GM21423 (cell line): Measurements from ENCODE around the gene CHST6.
A peak's percentile ranks its signal among the peaks of the same experiment; 100 is the strongest.
"Not testable (repeated sequence)": the region's sequence is repeated elsewhere in the genome, so short reads cannot be mapped to it uniquely, and the experiment has no call there.

Experiments used
- ATAC-seq: cut with Tn5 transposase; IDR thresholded peaks from one replicate; pipeline ENCODE4 v1.9.1; 2021; ENCODE audit warnings: mild to moderate bottlenecking, moderate library complexity; ENCODE audit not compliant: unreplicated experiment

CHST6 gene

GRCh38 chr16:75503801-75504200 is 8.6 kb upstream of the CHST6 start:
- ATAC-seq = no peak

DNA sequence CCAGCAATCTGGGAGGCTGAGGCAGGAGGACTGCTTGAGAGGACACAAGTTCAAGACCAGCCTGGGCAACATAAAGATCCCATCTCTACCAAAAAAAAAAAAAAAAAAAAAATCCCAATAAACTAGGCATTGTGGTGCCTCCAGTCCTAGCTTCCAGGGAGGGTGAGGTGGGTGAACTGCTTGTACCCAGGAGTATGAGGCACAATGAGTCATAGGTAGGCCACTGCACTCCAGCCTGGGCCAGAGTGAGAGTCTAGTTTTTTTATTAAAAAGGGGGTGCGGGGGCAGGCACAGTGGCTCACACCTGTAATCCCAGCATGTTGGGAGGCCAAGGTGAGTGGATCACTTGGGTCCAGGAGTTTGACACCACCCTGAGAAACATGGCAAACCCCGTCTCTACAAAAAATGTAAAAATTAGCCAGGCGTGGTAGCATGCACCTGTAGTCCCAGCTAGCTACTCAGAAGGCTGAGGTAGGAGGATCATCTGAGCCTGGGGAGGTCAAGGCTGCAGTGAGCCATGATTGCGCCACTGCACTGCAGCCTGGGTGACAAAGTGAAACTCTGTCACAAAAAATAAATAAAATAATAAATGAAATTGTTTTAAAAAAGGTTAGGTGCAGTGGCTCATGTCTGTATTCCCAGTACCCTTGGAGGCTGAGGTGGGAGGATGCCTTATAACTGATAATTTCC is 7.8 kb upstream of the CHST6 start:
- ATAC-seq = no peak

DNA sequence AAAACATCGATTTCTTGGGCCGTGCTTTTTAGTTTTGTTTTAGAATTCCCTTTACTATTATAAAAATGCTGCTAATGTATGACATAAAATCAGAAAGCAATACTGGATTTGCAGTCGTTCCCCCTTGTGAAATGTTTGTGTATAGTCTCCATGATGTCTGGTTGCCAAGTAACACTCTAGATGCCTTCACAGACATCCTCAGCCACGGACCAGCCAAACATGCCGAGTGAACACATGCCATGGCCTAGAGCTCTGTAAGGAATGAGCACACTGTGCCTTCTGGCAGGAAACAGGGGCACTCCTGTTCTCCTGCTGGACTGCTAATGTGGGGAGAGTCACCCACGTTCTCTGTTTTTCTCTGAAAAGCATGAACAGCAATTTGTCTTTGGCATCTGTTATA is 6.6 kb upstream of the CHST6 start:
- not testable (repeated sequence) for ATAC-seq

- ATAC-seq = no peak
Observed at GRCh38 chr16:75501359-75501758, 6.1 kb upstream of the CHST6 start.

- ATAC-seq = not testable (repeated sequence)
Observed at GRCh38 chr16:75498605-75499322, 3.5 kb upstream of the CHST6 start.

GRCh38 chr16:75497558-75497957 is 2.3 kb upstream of the CHST6 start:
- ATAC-seq = no peak

GRCh38 chr16:75494661-75495075 is 573 bp downstream of the CHST6 start:
- ATAC-seq = no peak

DNA sequence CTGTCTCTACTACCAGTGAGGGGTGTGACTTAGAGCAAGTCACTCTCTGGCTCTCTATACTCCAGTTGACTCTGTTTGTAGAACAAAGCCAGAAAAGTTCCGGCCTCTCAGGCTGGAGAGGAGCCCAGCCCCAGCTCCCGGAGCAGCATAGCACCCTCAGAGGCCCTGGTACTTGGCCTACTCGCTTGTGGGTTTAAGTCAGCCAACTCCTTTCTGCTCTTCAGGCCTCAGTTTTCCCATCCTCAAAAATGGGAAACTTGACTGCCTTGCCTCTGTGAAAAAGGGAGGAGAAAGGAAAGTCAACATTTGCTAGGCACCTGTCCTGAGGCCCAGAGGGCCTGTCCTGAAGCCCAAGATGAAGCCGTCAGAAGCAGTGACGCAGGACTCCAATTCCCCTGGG is 1.1 kb downstream of the CHST6 start:
- no peak for ATAC-seq

- no peak for ATAC-seq
Observed at GRCh38 chr16:75491876-75492275, 3.4 kb downstream of the CHST6 start.

DNA sequence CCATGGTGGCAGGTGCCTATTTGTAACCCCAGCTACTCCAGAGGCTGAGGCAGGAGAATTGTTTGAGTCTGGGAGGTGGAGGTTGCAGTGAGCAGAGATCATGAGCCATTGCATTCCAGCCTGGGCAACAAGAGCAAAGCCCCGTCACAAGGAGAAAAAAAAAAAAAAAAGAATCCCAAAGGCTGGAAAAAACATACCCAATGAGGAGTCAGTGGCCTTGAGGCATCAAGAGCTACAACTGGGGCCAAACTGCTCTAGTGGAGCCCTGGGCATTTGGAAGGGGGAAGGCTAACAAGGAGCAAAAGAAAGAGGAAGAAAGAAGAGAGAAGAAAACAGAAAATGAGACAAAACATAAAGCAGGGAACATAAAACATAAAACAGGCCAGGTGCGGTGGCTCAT is 6.9 kb downstream of the CHST6 start:
- ATAC-seq = no peak

DNA sequence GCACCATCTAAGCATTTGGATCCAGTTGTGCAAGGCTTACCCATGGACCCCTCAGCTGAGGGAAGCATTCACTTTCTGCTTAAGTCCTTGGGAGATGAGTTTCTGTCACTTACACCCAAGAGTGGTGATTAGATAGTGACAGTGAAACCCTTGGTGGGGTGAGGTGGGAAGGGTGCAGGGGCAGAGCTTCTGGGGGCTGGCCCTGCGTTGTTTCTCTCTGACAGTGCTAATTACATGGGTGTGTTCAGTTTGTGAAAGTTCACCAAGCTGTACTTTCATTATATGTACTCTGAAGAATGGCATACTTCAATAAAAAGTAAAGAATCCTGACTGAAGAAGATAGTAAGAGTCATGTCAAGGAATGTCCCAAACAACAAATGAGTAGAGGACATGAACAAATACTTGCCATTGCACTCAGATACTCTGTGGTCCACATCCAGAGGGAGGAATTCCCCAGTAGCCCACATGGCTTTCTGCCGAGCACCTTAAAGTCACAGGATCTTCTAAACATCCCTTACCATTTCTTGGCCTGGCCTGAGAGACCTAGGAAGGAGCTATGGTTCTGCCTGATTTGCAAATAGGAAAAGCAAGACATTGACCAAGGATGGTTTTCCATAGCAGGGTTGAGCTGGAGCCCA is 8.4 kb downstream of the CHST6 start:
- ATAC-seq = peak; percentile 52

DNA sequence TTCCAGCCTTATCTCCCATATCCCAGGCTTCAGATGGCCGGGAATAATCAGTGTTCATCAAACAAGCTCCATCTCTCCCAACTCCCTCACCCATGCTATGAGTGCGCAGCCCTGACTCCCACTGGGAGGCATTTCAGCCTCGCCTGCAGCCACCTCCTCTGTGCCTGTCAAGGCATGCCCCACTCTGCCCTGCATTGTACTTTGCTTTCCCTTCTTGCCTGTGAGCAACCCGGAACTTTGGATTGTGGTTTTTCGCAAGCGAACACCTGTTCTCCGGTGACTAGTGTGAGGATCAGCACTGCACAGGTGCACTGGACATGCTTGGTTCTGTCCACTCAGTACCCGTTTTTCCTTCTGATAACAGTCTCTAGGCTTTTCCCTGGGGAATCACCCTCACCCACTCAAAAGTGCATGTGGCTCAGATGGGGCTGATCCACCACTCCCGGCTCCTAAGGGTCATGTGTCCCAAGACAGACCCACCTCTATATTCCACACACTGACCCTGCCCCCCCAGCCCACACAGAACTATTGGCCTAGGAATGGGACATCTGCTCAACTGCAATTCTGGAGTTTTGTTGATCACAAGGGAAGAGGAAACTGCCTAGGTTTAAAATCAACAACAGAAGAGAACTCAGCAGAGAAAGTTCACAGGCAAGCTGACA is 9.1 kb downstream of the CHST6 start:
- no peak for ATAC-seq

DNA sequence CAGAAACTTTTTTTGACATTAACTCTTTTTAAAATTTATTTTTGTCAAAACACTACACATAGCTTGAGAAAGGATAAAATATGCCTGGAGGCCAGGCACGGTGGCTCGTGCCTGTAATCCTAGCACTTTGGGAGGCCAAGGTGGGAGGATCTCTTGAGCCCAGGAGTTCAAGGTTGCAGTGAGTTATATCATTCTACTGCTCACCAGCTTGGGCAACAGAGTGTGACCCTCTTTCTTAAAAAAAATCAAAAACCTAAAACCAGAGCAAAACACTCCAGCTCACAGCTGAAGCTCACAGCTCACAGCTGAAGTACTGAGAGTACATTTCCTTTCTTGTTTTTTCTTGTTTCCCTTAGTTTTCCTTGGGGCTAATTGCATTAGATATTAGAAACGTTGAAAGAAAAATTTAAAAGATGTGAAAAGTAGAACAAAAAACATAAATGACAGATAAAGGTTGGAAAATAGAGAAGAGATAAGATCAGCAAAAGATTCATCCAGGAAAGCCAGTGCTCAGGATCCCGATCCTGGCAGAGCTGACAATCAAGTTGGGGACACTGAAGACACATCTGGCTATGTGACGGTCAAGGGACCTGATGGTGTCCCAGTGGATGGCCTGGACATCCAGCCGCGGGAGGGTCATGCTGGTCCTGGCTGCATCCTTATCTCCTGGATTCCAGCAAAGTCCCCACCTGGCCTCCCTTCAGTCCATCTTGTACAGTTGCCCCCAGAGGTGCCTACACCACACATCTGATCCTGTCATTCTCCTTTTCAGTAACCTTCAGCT is 9.8 kb downstream of the CHST6 start:
- no peak for ATAC-seq

GRCh38 chr16:75483222-75483621 is 12.0 kb downstream of the CHST6 start:
- no peak for ATAC-seq

GRCh38 chr16:75482434-75483205 is 12.6 kb downstream of the CHST6 start:
- no peak for ATAC-seq

GRCh38 chr16:75481475-75481874 is 13.8 kb downstream of the CHST6 start:
- ATAC-seq = no peak

DNA sequence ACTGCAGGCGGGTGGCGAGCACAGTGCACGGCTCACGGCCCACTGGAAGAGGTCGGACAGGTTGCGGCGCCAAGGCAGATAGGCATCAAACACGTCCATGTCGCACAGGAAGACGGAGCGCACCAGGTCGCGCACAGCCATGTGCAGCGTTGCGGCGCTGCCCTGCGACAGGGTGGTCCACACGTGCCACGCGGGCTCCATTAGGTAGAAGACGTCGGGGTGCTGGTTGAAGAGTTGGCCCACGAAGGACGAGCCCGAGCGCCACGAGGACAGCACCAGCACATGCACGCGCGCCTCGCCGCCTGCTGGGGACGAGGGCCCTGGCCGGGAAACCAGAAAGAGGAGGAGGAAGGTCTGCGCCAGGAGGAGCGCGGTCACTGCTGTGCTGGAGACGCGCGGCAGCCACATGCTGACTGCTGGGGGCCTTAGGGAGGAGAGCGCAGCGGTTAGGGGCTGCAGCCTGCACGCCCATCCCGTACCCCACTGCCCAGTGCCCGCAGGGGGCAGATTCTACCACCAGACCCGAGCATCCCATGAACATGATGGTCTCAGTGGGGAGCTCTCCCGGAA is 15.7 kb downstream of the CHST6 start:
- no peak for ATAC-seq

DNA sequence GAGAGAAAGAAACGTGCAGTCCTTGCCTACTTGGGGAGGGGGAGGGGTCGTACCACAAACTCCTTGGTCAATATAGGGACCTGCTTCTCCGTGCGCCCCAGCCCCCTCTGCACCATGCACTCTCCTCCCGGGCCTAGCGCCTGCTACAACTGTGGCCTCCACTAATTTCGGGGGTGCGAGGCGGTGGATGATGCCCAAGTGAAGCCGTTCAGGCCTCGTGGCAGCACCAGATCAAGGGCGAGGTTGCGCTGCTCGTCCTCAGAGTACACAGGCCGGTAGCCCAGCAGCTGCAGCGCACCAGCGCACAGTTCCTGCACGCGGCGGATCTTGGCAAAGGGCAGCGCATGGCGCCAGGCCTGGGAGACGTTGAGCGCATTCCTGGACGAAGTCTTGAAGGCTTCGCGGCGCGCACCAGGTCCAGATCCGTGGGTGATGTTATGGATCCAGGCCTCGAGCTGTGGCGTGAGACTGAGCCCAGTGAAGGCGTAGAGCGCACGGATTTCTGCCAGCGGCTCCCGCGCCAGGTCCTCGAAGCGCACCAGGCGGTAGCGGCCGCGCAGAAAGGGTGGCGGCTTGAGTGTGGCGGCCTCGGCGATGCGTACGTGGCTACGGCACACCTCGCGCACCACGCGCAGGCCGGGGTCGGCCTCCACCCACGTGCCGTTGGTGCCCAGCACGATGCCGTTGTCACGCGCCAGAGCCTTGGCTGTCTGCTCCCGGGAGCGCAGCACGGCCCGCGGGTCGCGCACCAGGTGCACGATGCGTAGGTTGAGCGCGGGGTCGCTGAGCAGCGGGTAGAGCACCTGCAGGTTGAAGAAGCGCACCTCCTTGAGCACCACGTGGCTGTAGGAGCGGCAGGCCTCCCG is 16.5 kb downstream of the CHST6 start:
- ATAC-seq = no peak
